Neural cell (in vitro differentiated cells): Measurements from ENCODE around the gene ARMC9. TPM values are rescaled to one million over a fixed set of nuclear protein-coding genes. Genes with fewer than 3 reads are reported as not detected.

ENCODE experiments used
- H2AFZ ChIP-seq: fragments of 200-600, 300-800 bp; sonication (generic), shearing (Covaris generic); 2 replicates; pipeline ENCODE4 v1.6.0; 2014; ENCODE audit warnings: low read depth, mild to moderate bottlenecking, antibody characterized with exemption, low read length, moderate library complexity
- H3F3A ChIP-seq: fragments of 200-600 bp; shearing (Covaris generic); 2 replicates; pipeline ENCODE4 v1.6.1; 2016; ENCODE audit warnings: mild to moderate bottlenecking, moderate library complexity, mixed read lengths, antibody characterized with exemption, low read length; ENCODE audit not compliant: insufficient read depth, poor library complexity, severe bottlenecking
- H3K27ac ChIP-seq: fragments of 200-600, 300-800 bp; sonication (generic), shearing (Covaris generic); 2 replicates; pipeline ENCODE4 v1.5.1; 2014; ENCODE audit warnings: mild to moderate bottlenecking, low read length, moderate library complexity
- H3K27me3 ChIP-seq: fragments of 300-800, 200-600 bp; sonication (generic), shearing (Covaris generic); 2 replicates; pipeline ENCODE4 v1.6.0; 2014; ENCODE audit warnings: mild to moderate bottlenecking, low read depth, low read length, moderate library complexity; ENCODE audit not compliant: insufficient read depth
- H3K36me3 ChIP-seq: fragments of 300-800, 200-600 bp; sonication (generic), shearing (Covaris generic); 2 replicates; pipeline ENCODE4 v1.5.1; 2014; ENCODE audit warnings: mild to moderate bottlenecking, antibody characterized with exemption, low read length, moderate library complexity; ENCODE audit not compliant: insufficient read depth
- H3K4me2 ChIP-seq: fragments of 300-800, 200-600 bp; sonication (generic), shearing (Covaris generic); 2 replicates; pipeline ENCODE4 v1.6.0; 2014; ENCODE audit warnings: mild to moderate bottlenecking, low read length
- H3K4me3 ChIP-seq: fragments of 300-800, 200-600 bp; sonication (generic), shearing (Covaris generic); 2 replicates; pipeline ENCODE4 v1.5.1; 2014; ENCODE audit warnings: mild to moderate bottlenecking, low read length, moderate library complexity
- H3K79me2 ChIP-seq: fragments of 200-600 bp; shearing (Covaris generic); replicated peaks from 2 replicates; pipeline ENCODE4 v1.6.0; 2014; ENCODE audit warnings: mild to moderate bottlenecking, low read length, moderate library complexity; ENCODE audit not compliant: insufficient read depth
- H3K9ac ChIP-seq: fragments of 300-800, 200-600 bp; sonication (generic), shearing (Covaris generic); 2 replicates; pipeline ENCODE4 v1.6.1; 2016; ENCODE audit warnings: mild to moderate bottlenecking, low read length, mixed read lengths
- H3K9me2 ChIP-seq: fragments of 200-600 bp; shearing (Covaris generic); 2 replicates; pipeline ENCODE4 v1.6.1; 2016; ENCODE audit warnings: mild to moderate bottlenecking, low read length, mixed read lengths; ENCODE audit not compliant: insufficient read depth
- H3K9me3 ChIP-seq: fragments of 200-600, 300-800 bp; sonication (generic), shearing (Covaris generic); 2 replicates; pipeline ENCODE4 v1.6.1; 2016; ENCODE audit warnings: mild to moderate bottlenecking, mixed run types, low read length, moderate library complexity, mixed read lengths
- H4K20me1 ChIP-seq: fragments of 200-600 bp; shearing (Covaris generic); 2 replicates; pipeline ENCODE4 v1.6.1; 2016; ENCODE audit warnings: mild to moderate bottlenecking, mixed run types; ENCODE audit not compliant: insufficient read depth
- CTCF ChIP-seq: fragments of 450-650 bp; IDR thresholded peaks from 2 replicates; pipeline ENCODE4 v1.5.1; 2014; ENCODE audit warnings: antibody characterized with exemption, mild to moderate bottlenecking, moderate library complexity; ENCODE audit not compliant: poor library complexity, severe bottlenecking
- EP300 ChIP-seq: fragments of 450-650 bp; conservative IDR thresholded peaks from 2 replicates; pipeline ENCODE4 v1.6.1; 2014; ENCODE audit warnings: antibody characterized with exemption, mild to moderate bottlenecking, moderate library complexity; ENCODE audit not compliant: poor library complexity, severe bottlenecking
- EZH2 ChIP-seq: fragments of 200-600, 300-800 bp; shearing (Covaris generic), sonication (generic); IDR thresholded peaks from 2 replicates; pipeline ENCODE4 v1.6.1; 2014; ENCODE audit warnings: antibody characterized with exemption, low read length, borderline replicate concordance, mild to moderate bottlenecking; ENCODE audit not compliant: insufficient read depth, poor library complexity, severe bottlenecking
- MXI1 ChIP-seq: fragments of 450-650 bp; conservative IDR thresholded peaks from 2 replicates; pipeline ENCODE4 v1.6.1; 2014; ENCODE audit warnings: antibody characterized with exemption, mild to moderate bottlenecking; ENCODE audit not compliant: poor library complexity, severe bottlenecking
- POLR2AphosphoS5 ChIP-seq: IDR thresholded peaks from 2 replicates; pipeline ENCODE4 v1.6.1; 2012
- RAD21 ChIP-seq: fragments of 450-650 bp; conservative IDR thresholded peaks from 2 replicates; pipeline ENCODE4 v1.6.1; 2014; ENCODE audit warnings: antibody characterized with exemption, mild to moderate bottlenecking, moderate library complexity
- REST ChIP-seq: IDR thresholded peaks from 2 replicates; pipeline ENCODE4 v1.6.1; 2012; ENCODE audit warnings: borderline replicate concordance
- SMC3 ChIP-seq: fragments of 450-650 bp; conservative IDR thresholded peaks from 2 replicates; pipeline ENCODE4 v1.6.1; 2014; ENCODE audit warnings: antibody characterized with exemption, mild to moderate bottlenecking, moderate library complexity; ENCODE audit not compliant: poor library complexity
- TAF1 ChIP-seq: IDR thresholded peaks from 2 replicates; pipeline ENCODE4 v1.6.1; 2012; ENCODE audit warnings: low read depth
- polyA plus RNA-seq: library from polyadenylated mRNA; depleted of rRNA; stranded (reverse); fragments of >200 nt; gene quantifications from 2 replicates; pipeline ENCODE4 v1.2.3, GENCODE V29; 2014

ARMC9 gene
- polyA plus RNA-seq, 1 donor from 2014 or later, result 13.9 TPM

GRCh38 chr2:231360401-231360800 lies 162.0 kb downstream of the ARMC9 start:
- H3K9ac ChIP-seq, result no peak overlapping the region
- H3F3A ChIP-seq, result no peaks in the 10 kb centered on the region
- H3K27me3 ChIP-seq, result no peaks in the 10 kb centered on the region
- H3K36me3 ChIP-seq, result no peaks in the 10 kb centered on the region
- no peaks in the 10 kb centered on the region for H4K20me1 ChIP-seq
- no peaks in the 10 kb centered on the region for H3K79me2 ChIP-seq
- no peak overlapping the region for H3K4me2 ChIP-seq
- no peak overlapping the region for H2AFZ ChIP-seq
- no peak overlapping the region for H3K27ac ChIP-seq
- no peaks in the 10 kb centered on the region for H3K9me3 ChIP-seq
- H3K4me3 ChIP-seq, result no peak overlapping the region
- no peaks in the 10 kb centered on the region for H3K9me2 ChIP-seq
- TF ChIP-seq POLR2AphosphoS5, result no peak
- no peak for TF ChIP-seq EZH2
- TF ChIP-seq TAF1, result no peak
- no peak for TF ChIP-seq SMC3
- TF ChIP-seq MXI1, result no peak
- TF ChIP-seq EP300, result no peak
- no peak for TF ChIP-seq REST
- no peak for TF ChIP-seq CTCF
- no peak for TF ChIP-seq RAD21

GRCh38 chr2:231360881-231361371 lies 162.5 kb downstream of the ARMC9 start:
- H3K9ac ChIP-seq, result no peak overlapping the region

More at GRCh38 chr2:231360881-231361371, 162.5 kb downstream of the ARMC9 start:
- H4K20me1 ChIP-seq, result no peaks in the 10 kb centered on the region
- H3K9me3 ChIP-seq, result no peaks in the 10 kb centered on the region
- no peak overlapping the region for H3K4me2 ChIP-seq
- H2AFZ ChIP-seq, result no peak overlapping the region
- TF ChIP-seq SMC3 (no peak), RAD21 (no peak), EZH2 (no peak), POLR2AphosphoS5 (no peak)
- no peaks in the 10 kb centered on the region for H3K9me2 ChIP-seq
- no peak overlapping the region for H3K4me3 ChIP-seq
- no peaks in the 10 kb centered on the region for H3K79me2 ChIP-seq
- no peaks in the 10 kb centered on the region for H3F3A ChIP-seq
- no peaks in the 10 kb centered on the region for H3K36me3 ChIP-seq
- no peak overlapping the region for H3K27ac ChIP-seq
- no peaks in the 10 kb centered on the region for H3K27me3 ChIP-seq
